ENCODE measurements around the gene TUFT1.

- TF ChIP-seq CTCF (conservative IDR thresholded peaks at IDR 0.05) (no peak), ZFX (IDR thresholded peaks at IDR 0.05) (no peak)
Measured at GRCh38 chr1:151510614-151510956, 29.5 kb upstream of the TUFT1 start.
